Measurements from ENCODE around the gene HDAC4. TPM values are rescaled to one million over a fixed set of nuclear protein-coding genes. Genes with fewer than 3 reads are reported as not detected.

HDAC4 gene
- total RNA-seq, 1 experiment from 2014 or later: 44.4 TPM

GRCh38 chr2:239158641-239159475 is 242.0 kb downstream of the HDAC4 start (continued):
- no peak for TF ChIP-seq ZBTB21 (CRISPR knock-in tag; IDR thresholded peaks at IDR 0.05; ENCODE audit: borderline replicate concordance)
- TF ChIP-seq, protein P1, sequence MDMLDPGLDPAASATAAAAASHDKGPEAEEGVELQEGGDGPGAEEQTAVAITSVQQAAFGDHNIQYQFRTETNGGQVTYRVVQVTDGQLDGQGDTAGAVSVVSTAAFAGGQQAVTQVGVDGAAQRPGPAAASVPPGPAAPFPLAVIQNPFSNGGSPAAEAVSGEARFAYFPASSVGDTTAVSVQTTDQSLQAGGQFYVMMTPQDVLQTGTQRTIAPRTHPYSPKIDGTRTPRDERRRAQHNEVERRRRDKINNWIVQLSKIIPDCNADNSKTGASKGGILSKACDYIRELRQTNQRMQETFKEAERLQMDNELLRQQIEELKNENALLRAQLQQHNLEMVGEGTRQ (CRISPR knock-in tag; IDR thresholded peaks at IDR 0.05): peak; percentile 65

DNA sequence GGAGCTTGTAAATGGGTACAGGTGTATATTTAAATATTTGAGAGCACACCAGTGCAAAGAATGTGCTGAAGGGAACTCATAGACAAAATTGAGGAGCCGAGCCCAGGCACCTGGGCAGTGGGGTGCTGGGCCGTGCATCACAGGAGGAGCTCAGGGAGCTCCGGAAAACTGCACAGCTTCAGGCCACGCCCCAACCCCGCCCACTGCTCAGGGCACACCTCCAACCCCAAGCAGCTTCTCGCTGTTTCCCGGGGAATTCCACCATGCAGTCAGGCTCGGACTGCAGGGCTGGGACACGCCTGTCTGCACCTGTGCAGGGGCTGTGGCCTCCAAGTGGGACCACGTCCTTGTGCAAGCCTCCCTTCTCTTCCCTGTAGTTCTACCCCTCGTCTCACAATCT is 243.0 kb downstream of the HDAC4 start:
- peaks cover 27% of the 10 kb centered on the region for H3K36me3 Mint-ChIP-seq
- no peak overlapping the region for H3K27ac Mint-ChIP-seq
- H3K9me3 Mint-ChIP-seq: no peaks in the 10 kb centered on the region
- POLR2A ChIA-PET: no interaction called here
- H3K27me3 Mint-ChIP-seq (ENCODE audit: low read depth): no peaks in the 10 kb centered on the region
- CTCF ChIA-PET: interaction anchor here (0.6 to 2.0 kb wide), 6 partner anchors 13 to 226 kb away, joined by 3 to 12 read pairs (median 4); no protein-coding TSS in a partner anchor
- H3K4me3 Mint-ChIP-seq: no peak overlapping the region
- TF ChIP-seq TP53 (CRISPR knock-in tag; IDR thresholded peaks at IDR 0.05) (no peak), CDX4 (CRISPR knock-in tag; IDR thresholded peaks at IDR 0.05; ENCODE audit: borderline replicate concordance) (no peak), TEAD4 (CRISPR knock-in tag; IDR thresholded peaks at IDR 0.05) (no peak), TEAD1 (CRISPR knock-in tag; IDR thresholded peaks at IDR 0.05) (no peak), USF1 (CRISPR knock-in tag; IDR thresholded peaks at IDR 0.05) (no peak), IRF2 (CRISPR knock-in tag; IDR thresholded peaks at IDR 0.05; ENCODE audit: borderline replicate concordance, low read depth) (no peak), CBFB (CRISPR knock-in tag; IDR thresholded peaks at IDR 0.05; ENCODE audit: low read depth) (no peak), ZNF396 (CRISPR knock-in tag; IDR thresholded peaks at IDR 0.05; ENCODE audit: borderline replicate concordance) (no peak), RORB (CRISPR knock-in tag; IDR thresholded peaks at IDR 0.05) (no peak), ATF3 (CRISPR knock-in tag; conservative IDR thresholded peaks at IDR 0.05) (no peak), ZNF263 (CRISPR knock-in tag; IDR thresholded peaks at IDR 0.05; ENCODE audit: low read depth) (no peak), ERG (CRISPR knock-in tag; IDR thresholded peaks at IDR 0.05) (no peak), ZNF138 (CRISPR knock-in tag; conservative IDR thresholded peaks at IDR 0.05) (no peak), ESRRA (CRISPR knock-in tag; IDR thresholded peaks at IDR 0.05; ENCODE audit: borderline replicate concordance) (no peak)
- TF ChIP-seq, protein P2, sequence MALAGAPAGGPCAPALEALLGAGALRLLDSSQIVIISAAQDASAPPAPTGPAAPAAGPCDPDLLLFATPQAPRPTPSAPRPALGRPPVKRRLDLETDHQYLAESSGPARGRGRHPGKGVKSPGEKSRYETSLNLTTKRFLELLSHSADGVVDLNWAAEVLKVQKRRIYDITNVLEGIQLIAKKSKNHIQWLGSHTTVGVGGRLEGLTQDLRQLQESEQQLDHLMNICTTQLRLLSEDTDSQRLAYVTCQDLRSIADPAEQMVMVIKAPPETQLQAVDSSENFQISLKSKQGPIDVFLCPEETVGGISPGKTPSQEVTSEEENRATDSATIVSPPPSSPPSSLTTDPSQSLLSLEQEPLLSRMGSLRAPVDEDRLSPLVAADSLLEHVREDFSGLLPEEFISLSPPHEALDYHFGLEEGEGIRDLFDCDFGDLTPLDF (CRISPR knock-in tag; IDR thresholded peaks at IDR 0.05): no peak
- TF ChIP-seq, protein P3, sequence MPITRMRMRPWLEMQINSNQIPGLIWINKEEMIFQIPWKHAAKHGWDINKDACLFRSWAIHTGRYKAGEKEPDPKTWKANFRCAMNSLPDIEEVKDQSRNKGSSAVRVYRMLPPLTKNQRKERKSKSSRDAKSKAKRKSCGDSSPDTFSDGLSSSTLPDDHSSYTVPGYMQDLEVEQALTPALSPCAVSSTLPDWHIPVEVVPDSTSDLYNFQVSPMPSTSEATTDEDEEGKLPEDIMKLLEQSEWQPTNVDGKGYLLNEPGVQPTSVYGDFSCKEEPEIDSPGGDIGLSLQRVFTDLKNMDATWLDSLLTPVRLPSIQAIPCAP (CRISPR knock-in tag; IDR thresholded peaks at IDR 0.05): no peak
- TF ChIP-seq, protein P4, sequence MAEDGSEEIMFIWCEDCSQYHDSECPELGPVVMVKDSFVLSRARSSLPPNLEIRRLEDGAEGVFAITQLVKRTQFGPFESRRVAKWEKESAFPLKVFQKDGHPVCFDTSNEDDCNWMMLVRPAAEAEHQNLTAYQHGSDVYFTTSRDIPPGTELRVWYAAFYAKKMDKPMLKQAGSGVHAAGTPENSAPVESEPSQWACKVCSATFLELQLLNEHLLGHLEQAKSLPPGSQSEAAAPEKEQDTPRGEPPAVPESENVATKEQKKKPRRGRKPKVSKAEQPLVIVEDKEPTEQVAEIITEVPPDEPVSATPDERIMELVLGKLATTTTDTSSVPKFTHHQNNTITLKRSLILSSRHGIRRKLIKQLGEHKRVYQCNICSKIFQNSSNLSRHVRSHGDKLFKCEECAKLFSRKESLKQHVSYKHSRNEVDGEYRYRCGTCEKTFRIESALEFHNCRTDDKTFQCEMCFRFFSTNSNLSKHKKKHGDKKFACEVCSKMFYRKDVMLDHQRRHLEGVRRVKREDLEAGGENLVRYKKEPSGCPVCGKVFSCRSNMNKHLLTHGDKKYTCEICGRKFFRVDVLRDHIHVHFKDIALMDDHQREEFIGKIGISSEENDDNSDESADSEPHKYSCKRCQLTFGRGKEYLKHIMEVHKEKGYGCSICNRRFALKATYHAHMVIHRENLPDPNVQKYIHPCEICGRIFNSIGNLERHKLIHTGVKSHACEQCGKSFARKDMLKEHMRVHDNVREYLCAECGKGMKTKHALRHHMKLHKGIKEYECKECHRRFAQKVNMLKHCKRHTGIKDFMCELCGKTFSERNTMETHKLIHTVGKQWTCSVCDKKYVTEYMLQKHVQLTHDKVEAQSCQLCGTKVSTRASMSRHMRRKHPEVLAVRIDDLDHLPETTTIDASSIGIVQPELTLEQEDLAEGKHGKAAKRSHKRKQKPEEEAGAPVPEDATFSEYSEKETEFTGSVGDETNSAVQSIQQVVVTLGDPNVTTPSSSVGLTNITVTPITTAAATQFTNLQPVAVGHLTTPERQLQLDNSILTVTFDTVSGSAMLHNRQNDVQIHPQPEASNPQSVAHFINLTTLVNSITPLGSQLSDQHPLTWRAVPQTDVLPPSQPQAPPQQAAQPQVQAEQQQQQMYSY (CRISPR knock-in tag; IDR thresholded peaks at IDR 0.05): no peak
- ATAC-seq (peak; percentile 94), DNase-seq (ENCODE audit: low spot score) (peak; percentile 82)
- peaks cover 10% of the 10 kb centered on the region for H3K4me1 Mint-ChIP-seq

Measured in WTC11 (cell line).